Stromal cell of bone marrow (primary cell): ENCODE data around the gene FTCDNL1.

Experiments
- DNase-seq: peaks from one replicate; pipeline ENCODE4 v3.0.0-alpha.2; 2012; ENCODE audit warnings: low read depth

FTCDNL1 gene

GRCh38 chr2:199791326-199791725 is 59.7 kb downstream of the FTCDNL1 start:
- DNase-seq, result no peak

- no peak for DNase-seq
Observed at GRCh38 chr2:199784512-199784911, 66.5 kb downstream of the FTCDNL1 start.

GRCh38 chr2:199779589-199779988 is 71.4 kb downstream of the FTCDNL1 start:
- no peak for DNase-seq

DNA sequence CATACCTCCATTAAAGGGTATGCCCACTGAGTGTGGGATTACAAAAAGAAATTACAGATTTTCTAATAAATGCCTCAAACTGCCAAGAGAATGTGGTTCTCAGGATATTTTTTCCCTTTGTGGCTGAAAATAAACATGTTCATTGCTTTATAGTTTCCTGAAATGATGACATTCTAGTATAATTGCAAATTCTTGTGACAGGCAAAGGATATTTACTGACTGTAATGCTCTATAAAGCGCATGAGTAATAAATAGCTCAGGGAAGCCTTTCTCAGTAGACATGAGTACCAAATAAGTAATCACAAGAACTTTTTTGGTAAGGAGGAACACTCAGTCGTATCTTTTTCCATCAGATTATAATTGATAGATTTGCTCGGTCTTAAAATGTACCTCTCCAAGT is 72.3 kb downstream of the FTCDNL1 start:
- peak; percentile 6 for DNase-seq

DNA sequence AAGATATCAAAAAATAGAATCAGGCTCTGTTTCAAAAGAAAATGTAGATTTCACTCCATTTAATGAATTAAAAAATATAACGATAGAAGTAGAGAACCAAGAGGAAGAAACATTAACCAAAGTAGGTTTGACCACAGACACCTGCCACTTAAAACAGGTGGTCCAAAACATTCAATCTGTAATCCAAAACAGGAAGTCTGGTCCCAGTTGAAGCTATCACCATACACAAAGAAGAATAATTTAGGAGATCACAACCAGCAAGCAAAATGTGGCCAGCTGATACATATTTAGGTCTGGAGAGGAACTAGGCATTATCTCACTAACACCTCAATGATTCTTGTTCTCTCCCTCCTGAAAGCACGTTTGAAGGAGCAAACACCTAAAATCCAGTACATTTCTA is 73.1 kb downstream of the FTCDNL1 start:
- no peak for DNase-seq

GRCh38 chr2:199777315-199777714 is 73.7 kb downstream of the FTCDNL1 start:
- no peak for DNase-seq

DNA sequence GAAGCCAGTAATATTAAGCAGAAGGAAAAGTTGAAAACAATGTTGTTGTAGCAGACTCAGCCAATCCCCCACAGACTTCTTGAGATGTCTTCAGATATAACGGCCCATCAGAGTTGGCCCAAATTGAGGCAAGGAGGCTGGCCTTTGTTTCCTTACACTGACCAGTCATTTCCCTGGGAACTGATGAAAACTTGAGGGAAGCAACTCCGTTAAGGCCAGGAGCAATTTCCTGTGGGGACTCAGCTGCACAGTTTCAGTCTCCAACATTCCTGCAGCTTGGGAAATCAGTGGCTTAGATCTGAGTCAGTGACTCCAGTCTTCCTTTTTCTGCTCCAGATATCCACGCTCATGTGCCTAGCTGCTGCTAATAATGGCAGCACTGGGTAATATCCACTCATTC is 75.7 kb downstream of the FTCDNL1 start:
- DNase-seq, result peak; percentile 64

- no peak for DNase-seq
Observed at GRCh38 chr2:199772035-199772976, 78.7 kb downstream of the FTCDNL1 start.

DNA sequence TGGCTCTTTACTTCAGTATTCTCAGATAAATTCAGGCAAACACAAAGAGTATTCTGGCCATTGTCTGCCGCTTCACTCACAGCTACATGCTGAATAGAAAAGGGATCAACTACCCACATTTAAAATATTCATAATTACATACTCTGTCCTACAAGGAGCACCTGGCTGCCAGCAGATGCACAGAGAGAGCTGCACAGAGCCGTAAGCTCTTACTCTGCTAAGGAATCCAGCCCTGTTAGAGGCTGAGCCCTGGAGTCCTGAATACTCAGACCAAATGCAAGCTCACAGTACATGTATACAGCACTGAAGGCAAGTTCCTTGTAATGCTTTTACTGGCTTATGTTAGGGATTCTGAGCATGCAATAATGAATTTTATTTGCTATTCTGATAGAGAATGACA is 80.3 kb downstream of the FTCDNL1 start:
- DNase-seq, result no peak

GRCh38 chr2:199765646-199766045 is 85.3 kb downstream of the FTCDNL1 start:
- no peak for DNase-seq

DNA sequence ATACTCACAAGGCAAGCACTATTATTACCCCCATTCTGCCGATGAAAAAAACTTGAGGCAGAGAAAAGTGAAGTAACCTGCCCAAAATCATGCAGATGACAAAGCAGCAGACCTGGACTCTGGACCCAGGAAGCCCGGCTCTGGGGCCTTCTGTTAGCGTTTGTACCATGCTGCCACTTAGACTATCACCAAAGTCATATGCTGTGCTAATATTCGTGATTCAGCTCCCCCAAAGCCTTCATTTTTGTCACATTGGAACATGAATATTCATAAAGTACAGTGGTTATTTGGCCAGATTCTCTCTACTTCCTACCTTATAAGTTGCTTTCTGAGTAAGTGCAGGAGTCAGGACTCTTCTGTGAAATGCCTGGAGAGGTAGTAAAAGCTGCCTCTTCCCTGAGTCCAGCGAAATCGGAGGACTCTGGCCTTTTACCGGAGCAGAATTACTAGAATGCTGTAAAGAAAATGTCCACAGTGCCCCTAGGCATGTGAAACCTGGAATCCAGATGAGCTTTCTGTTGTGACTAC is 86.7 kb downstream of the FTCDNL1 start:
- no peak for DNase-seq

- DNase-seq, result no peak
Observed at GRCh38 chr2:199762963-199763362, 88.0 kb downstream of the FTCDNL1 start.

DNA sequence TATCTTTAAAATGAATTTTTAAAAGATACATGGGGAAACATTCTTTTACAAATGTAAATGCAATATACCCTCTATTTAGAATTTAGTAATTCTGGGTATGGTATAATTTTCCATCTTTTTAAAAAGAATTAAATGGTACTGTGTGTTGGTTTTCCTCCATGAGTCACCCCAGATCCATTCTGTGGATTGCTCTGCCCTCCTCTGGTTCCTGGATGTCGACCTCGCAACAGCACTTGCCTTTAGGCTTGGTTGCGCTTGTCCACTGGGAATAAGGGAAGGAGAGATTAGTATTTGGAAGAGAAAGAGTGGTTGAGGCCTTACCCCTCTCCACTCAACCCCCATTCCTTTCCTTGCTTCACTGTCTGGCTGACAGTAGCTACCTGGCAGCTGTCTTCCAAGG is 90.4 kb downstream of the FTCDNL1 start:
- peak; percentile 14 for DNase-seq

GRCh38 chr2:199757233-199757870 is 93.6 kb downstream of the FTCDNL1 start:
- DNase-seq, result peak; percentile 51

DNA sequence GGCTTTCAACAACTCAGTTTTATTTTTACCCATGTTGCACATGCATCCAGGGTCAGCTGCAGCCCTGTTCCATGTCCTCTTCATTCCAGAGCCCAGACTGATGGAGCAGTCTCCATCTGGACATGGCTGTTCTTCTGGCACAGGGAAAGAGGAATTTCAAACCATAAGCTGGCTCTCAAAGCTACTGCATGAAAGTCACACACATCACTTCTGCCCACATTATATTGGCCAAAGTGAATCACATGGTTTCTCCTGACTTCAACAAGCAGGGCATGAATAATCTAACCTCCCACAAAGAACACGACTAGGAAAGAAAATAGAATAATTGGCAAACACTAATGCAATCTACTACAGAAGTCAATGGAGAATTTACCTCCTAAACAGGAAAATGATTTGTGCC is 94.2 kb downstream of the FTCDNL1 start:
- DNase-seq, result peak; percentile 13

DNA sequence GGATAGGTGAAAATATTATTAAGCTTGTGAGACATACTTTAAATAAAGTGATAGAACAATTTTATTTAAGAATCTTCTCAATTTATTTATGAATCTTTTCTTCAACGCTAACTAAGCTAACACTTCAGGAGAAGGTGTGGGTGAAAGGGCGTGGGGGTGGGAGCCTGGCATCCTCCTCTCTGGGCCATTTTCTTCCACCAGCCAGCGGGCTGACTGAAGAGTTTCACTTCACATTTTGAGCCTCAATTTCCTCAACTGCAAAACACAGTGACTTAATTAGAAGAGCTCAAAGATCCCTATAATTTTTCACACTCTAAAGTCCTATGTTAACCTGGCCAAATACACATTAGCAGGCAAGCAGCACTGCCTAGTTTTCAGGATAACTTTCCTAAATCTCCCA is 94.8 kb downstream of the FTCDNL1 start:
- DNase-seq, result no peak

GRCh38 chr2:199754766-199755165 is 96.2 kb downstream of the FTCDNL1 start:
- DNase-seq, result no peak

GRCh38 chr2:199751492-199752120 is 99.4 kb downstream of the FTCDNL1 start:
- no peak for DNase-seq

DNA sequence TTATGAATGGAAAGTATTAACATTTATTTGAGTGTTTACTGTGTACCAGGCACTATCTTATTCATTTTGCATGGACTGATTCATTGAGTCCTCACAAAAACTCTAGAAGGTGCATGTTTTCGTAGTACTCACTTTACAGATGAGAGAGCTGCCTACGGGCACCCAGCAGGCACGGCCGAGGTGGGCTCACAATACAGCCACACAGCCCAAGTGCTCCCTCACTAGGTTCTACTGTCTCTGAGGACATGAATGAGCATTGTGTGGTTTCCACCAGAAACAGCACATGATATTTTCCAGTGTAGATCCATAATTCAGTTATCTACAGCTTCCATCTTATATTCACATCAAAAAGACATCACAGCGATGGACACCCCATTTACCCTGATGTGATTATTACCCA is 101.4 kb downstream of the FTCDNL1 start:
- no peak for DNase-seq

DNA sequence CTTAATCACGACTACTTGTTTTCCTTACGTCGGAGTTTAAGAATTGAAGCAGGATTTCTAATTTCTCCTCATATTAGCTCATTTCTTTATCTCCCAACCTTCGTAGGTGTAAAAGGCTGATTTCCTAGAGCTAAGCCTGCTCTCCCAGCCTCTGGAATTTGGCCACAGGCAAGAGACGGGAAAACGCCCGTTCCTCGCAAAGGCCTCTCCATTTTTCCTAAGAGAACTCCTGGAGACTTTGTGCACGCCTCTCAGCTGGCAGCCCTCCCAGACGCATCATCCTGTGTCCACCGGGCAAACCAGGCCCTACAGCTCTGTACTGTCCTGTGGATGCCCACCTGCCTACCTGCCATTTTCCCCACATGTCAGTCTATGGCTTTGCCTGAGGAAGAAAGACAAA is 106.3 kb downstream of the FTCDNL1 start:
- no peak for DNase-seq

DNA sequence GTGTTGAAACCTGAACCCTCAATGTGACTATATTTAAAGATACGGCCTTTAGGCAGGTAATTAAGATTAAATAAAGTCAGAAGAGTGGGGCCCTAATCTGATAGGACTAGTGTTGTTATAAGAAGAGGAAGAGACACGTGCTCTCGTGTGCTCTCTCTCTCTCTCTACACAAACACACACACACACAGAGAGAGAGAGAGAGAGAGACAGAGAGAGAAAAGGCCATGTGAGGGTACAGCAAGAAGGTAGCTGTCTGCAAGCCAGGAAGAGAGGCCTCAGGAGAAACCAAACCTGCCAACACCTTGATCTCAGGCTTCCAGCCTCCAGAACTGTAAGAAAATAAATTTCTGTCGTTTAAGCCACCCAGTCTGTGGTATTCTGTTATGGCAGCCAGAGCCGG is 106.7 kb downstream of the FTCDNL1 start:
- no peak for DNase-seq

- no peak for DNase-seq
Observed at GRCh38 chr2:199743415-199744120, 107.4 kb downstream of the FTCDNL1 start.
